NCI-H1694 (cell line): Measurements from ENCODE around the gene CYP4V2.

Experiments
- DNase-seq: peaks from one replicate; lab custom pipeline; 2025; lab: John Stamatoyannopoulos, UW

The CYP4V2 gene

GRCh38 chr4:186191200-186192065 is at the start of gene CYP4V2:
Gene CYP4V2, plus strand, starts transcription at chr4:186191567. Its CDS starts 257 bp downstream, at chr4:186191824.
- DNase-seq: no peak

- no peak for DNase-seq
Measured at GRCh38 chr4:186144198-186144945, 47.0 kb upstream of the CYP4V2 start.

GRCh38 chr4:186144946-186145569 is 46.3 kb upstream of the CYP4V2 start:
- no peak for DNase-seq

- DNase-seq: no peak
Measured at GRCh38 chr4:186146458-186146857, 44.9 kb upstream of the CYP4V2 start.

- no peak for DNase-seq
Measured at GRCh38 chr4:186148336-186148975, 42.9 kb upstream of the CYP4V2 start.

- DNase-seq: no peak
Measured at GRCh38 chr4:186149872-186150271, 41.5 kb upstream of the CYP4V2 start.

GRCh38 chr4:186150926-186151325 is 40.4 kb upstream of the CYP4V2 start:
- DNase-seq: no peak

GRCh38 chr4:186151499-186151898 is 39.9 kb upstream of the CYP4V2 start:
- DNase-seq: no peak

GRCh38 chr4:186158021-186158813 is 33.1 kb upstream of the CYP4V2 start:
- no peak for DNase-seq

- DNase-seq: no peak
Measured at GRCh38 chr4:186158966-186159365, 32.4 kb upstream of the CYP4V2 start.

- no peak for DNase-seq
Measured at GRCh38 chr4:186159613-186160012, 31.8 kb upstream of the CYP4V2 start.

GRCh38 chr4:186161138-186161537 is 30.2 kb upstream of the CYP4V2 start:
- DNase-seq: no peak

- DNase-seq: no peak
Measured at GRCh38 chr4:186166852-186167512, 24.4 kb upstream of the CYP4V2 start.

- DNase-seq: no peak
Measured at GRCh38 chr4:186167605-186168004, 23.8 kb upstream of the CYP4V2 start.

- no peak for DNase-seq
Measured at GRCh38 chr4:186168750-186169149, 22.6 kb upstream of the CYP4V2 start.

GRCh38 chr4:186169333-186169944 is 21.9 kb upstream of the CYP4V2 start:
- no peak for DNase-seq

GRCh38 chr4:186169945-186170802 is 21.2 kb upstream of the CYP4V2 start:
- no peak for DNase-seq

GRCh38 chr4:186170966-186171365 is 20.4 kb upstream of the CYP4V2 start:
- DNase-seq: no peak

GRCh38 chr4:186172546-186172945 is 18.8 kb upstream of the CYP4V2 start:
- no peak for DNase-seq
